Measurements from ENCODE around the gene ESRP2. TPM values are rescaled to one million over a fixed set of nuclear protein-coding genes. Genes with fewer than 3 reads are reported as not detected.

Gene ESRP2
- total and polyA plus RNA-seq, 9 of the 15 experiments (the other 6 are each of a cell fraction or from before 2014, with no cell fraction given) = 0.05 to 0.15 (median 0.07) TPM; not detected in 6

GRCh38 chr16:68244903-68245853 is 9.3 kb upstream of the ESRP2 start, which contains the start of gene PLA2G15 (continued):
- TF ChIP-seq, protein P1, sequence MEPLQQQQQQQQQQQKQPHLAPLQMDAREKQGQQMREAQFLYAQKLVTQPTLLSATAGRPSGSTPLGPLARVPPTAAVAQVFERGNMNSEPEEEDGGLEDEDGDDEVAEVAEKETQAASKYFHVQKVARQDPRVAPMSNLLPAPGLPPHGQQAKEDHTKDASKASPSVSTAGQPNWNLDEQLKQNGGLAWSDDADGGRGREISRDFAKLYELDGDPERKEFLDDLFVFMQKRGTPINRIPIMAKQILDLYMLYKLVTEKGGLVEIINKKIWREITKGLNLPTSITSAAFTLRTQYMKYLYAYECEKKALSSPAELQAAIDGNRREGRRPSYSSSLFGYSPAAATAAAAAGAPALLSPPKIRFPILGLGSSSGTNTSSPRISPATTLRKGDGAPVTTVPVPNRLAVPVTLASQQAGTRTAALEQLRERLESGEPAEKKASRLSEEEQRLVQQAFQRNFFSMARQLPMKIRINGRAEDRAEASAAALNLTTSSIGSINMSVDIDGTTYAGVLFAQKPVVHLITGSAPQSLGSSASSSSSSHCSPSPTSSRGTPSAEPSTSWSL (CRISPR knock-in tag; IDR thresholded peaks at IDR 0.05; ENCODE audit: borderline replicate concordance) = no peak
- TF ChIP-seq TAF1 (IDR thresholded peaks at IDR 0.05; ENCODE audit: control insufficient read depth, extremely low read depth, insufficient read depth, low read length, severe bottlenecking) = peak; percentile 43
- no peak for TF ChIP-seq HNRNPL (IDR thresholded peaks at IDR 0.05; ENCODE audit: low read depth, low read length)
- no peak for TF ChIP-seq IFI16 (CRISPR knock-in tag; IDR thresholded peaks at IDR 0.05)
- no peak; the same call in 1 of the 2 replicates for TF ChIP-seq ESRRA (IDR thresholded peaks at IDR 0.05; ENCODE audit: borderline replicate concordance, low read depth)
- no peak for TF ChIP-seq TAL1 (IDR thresholded peaks at IDR 0.05)
- TF ChIP-seq HCFC1 (IDR thresholded peaks at IDR 0.05; ENCODE audit: low read depth, low read length) = peak; percentile 54; the same call in 1 of the 2 replicates
- TF ChIP-seq, protein P2, sequence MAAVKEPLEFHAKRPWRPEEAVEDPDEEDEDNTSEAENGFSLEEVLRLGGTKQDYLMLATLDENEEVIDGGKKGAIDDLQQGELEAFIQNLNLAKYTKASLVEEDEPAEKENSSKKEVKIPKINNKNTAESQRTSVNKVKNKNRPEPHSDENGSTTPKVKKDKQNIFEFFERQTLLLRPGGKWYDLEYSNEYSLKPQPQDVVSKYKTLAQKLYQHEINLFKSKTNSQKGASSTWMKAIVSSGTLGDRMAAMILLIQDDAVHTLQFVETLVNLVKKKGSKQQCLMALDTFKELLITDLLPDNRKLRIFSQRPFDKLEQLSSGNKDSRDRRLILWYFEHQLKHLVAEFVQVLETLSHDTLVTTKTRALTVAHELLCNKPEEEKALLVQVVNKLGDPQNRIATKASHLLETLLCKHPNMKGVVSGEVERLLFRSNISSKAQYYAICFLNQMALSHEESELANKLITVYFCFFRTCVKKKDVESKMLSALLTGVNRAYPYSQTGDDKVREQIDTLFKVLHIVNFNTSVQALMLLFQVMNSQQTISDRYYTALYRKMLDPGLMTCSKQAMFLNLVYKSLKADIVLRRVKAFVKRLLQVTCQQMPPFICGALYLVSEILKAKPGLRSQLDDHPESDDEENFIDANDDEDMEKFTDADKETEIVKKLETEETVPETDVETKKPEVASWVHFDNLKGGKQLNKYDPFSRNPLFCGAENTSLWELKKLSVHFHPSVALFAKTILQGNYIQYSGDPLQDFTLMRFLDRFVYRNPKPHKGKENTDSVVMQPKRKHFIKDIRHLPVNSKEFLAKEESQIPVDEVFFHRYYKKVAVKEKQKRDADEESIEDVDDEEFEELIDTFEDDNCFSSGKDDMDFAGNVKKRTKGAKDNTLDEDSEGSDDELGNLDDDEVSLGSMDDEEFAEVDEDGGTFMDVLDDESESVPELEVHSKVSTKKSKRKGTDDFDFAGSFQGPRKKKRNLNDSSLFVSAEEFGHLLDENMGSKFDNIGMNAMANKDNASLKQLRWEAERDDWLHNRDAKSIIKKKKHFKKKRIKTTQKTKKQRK (IDR thresholded peaks at IDR 0.05; ENCODE audit: borderline replicate concordance, low read depth, low read length) = no peak
- TF ChIP-seq EWSR1 (IDR thresholded peaks at IDR 0.05; ENCODE audit: borderline replicate concordance, low read depth, partially characterized antibody) = no peak
- no peak for TF ChIP-seq FOXJ3 (CRISPR knock-in tag; IDR thresholded peaks at IDR 0.05)
- TF ChIP-seq, protein P3, sequence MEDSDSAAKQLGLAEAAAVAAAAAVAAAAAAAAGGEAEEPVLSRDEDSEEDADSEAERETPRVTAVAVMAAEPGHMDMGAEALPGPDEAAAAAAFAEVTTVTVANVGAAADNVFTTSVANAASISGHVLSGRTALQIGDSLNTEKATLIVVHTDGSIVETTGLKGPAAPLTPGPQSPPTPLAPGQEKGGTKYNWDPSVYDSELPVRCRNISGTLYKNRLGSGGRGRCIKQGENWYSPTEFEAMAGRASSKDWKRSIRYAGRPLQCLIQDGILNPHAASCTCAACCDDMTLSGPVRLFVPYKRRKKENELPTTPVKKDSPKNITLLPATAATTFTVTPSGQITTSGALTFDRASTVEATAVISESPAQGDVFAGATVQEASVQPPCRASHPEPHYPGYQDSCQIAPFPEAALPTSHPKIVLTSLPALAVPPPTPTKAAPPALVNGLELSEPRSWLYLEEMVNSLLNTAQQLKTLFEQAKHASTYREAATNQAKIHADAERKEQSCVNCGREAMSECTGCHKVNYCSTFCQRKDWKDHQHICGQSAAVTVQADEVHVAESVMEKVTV (CRISPR knock-in tag; IDR thresholded peaks at IDR 0.05) = no peak
- TF ChIP-seq RAD51 (IDR thresholded peaks at IDR 0.05; ENCODE audit: borderline replicate concordance, low read depth) = no peak; the same call in 1 of the 2 replicates
- no peak for TF ChIP-seq MED1 (CRISPR knock-in tag; IDR thresholded peaks at IDR 0.05; ENCODE audit: borderline replicate concordance)
- no peak for TF ChIP-seq TSC22D4 (tag; IDR thresholded peaks at IDR 0.05)
- TF ChIP-seq DIDO1 (tag; IDR thresholded peaks at IDR 0.05; ENCODE audit: low read depth) = peak; percentile 45; the same call in 1 of the 2 replicates
- TF ChIP-seq ZNF134 (CRISPR knock-in tag; conservative IDR thresholded peaks at IDR 0.05) = no peak
- no peak for TF ChIP-seq SMARCE1 (IDR thresholded peaks at IDR 0.05)
- no peak for TF ChIP-seq SRSF9 (IDR thresholded peaks at IDR 0.05; ENCODE audit: borderline replicate concordance, low read depth, low read length)
- peak; percentile 76; the same call in 1 of the 2 replicates for TF ChIP-seq ETS1 (conservative IDR thresholded peaks at IDR 0.05; ENCODE audit: control insufficient read depth, low read depth, low read length)

Measured in K562 (cell line).